GM21717 (cell line): ENCODE data around the gene RAB5IF.

Experiments
- ATAC-seq: cut with Tn5 transposase; IDR thresholded peaks from one replicate; pipeline ENCODE4 v1.9.1; 2021; ENCODE audit warnings: mild to moderate bottlenecking, moderate library complexity; ENCODE audit not compliant: unreplicated experiment

The RAB5IF gene

GRCh38 chr20:36658300-36658699 lies 52.7 kb downstream of the RAB5IF start:
- no peak for ATAC-seq
